GM12891 (cell line): Measurements from ENCODE around the gene CACNB1.

ENCODE experiments used
- POLR2A ChIP-seq: IDR thresholded peaks from 2 replicates; pipeline ENCODE4 v1.6.1; 2011; ENCODE audit warnings: low read depth, low read length, control low read depth
- POLR2AphosphoS5 ChIP-seq: IDR thresholded peaks from 2 replicates; pipeline ENCODE4 v1.6.1; 2011; ENCODE audit warnings: low read depth, low read length, control low read depth
- TAF1 ChIP-seq: IDR thresholded peaks from 2 replicates; pipeline ENCODE4 v1.6.1; 2011; ENCODE audit warnings: low read depth, low read length, control low read depth

DNA sequence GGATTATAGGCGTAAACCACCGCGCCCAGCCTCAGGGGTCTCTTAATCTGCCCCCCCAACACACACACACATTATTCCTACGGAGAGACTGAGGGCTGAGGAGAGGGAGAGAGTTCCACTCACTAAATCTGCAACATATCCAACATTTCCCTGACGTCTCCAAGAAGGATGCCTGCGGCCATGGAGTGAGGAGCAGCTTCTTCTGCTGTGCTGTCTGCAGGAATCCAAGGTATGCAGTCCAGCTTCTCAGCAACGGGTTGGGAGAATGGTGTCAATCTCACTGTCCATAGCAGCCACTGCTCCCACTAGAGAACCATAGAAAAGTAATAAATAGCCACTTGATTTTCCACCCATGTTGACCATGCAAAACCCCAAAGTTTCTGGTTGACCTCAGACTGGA lies 41.0 kb downstream of the CACNB1 start:
- TF ChIP-seq POLR2A: no peak
- no peak for TF ChIP-seq POLR2AphosphoS5
- no peak for TF ChIP-seq TAF1
